Stimulated activated memory B cell treated with anti-CD40 and anti-IgM and Interleukin-4, amounts not matched to agents 10 μg/mL and 1 μg/mL and 100 μg/mL, for 72 hours (primary cell): ENCODE results near the gene CHMP4B.
A peak's percentile ranks its signal among the peaks of the same experiment; 100 is the strongest.

ENCODE experiments used
- ATAC-seq: fragments of 150-1000 bp; cut with Tn5 transposase; 2 replicates; pipeline ENCODE4 v1.10.0; 2021
- H3K27ac Mint-ChIP-seq: one replicate; pipeline ENCODE4 v1.8.0; 2022; ENCODE audit warnings: mild to moderate bottlenecking, mixed read lengths
- H3K27me3 Mint-ChIP-seq: one replicate; pipeline ENCODE4 v1.8.0; 2022; ENCODE audit warnings: mixed read lengths
- H3K36me3 Mint-ChIP-seq: one replicate; pipeline ENCODE4 v1.8.0; 2022; ENCODE audit warnings: mixed read lengths
- H3K4me1 Mint-ChIP-seq: one replicate; pipeline ENCODE4 v1.8.0; 2022; ENCODE audit warnings: mixed read lengths
- H3K4me3 Mint-ChIP-seq: one replicate; pipeline ENCODE4 v1.8.0; 2022; ENCODE audit warnings: mild to moderate bottlenecking, moderate library complexity, mixed read lengths
- H3K9me3 Mint-ChIP-seq: one replicate; pipeline ENCODE4 v1.8.0; 2022; ENCODE audit warnings: mixed read lengths

Gene CHMP4B, protein sequence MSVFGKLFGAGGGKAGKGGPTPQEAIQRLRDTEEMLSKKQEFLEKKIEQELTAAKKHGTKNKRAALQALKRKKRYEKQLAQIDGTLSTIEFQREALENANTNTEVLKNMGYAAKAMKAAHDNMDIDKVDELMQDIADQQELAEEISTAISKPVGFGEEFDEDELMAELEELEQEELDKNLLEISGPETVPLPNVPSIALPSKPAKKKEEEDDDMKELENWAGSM

DNA sequence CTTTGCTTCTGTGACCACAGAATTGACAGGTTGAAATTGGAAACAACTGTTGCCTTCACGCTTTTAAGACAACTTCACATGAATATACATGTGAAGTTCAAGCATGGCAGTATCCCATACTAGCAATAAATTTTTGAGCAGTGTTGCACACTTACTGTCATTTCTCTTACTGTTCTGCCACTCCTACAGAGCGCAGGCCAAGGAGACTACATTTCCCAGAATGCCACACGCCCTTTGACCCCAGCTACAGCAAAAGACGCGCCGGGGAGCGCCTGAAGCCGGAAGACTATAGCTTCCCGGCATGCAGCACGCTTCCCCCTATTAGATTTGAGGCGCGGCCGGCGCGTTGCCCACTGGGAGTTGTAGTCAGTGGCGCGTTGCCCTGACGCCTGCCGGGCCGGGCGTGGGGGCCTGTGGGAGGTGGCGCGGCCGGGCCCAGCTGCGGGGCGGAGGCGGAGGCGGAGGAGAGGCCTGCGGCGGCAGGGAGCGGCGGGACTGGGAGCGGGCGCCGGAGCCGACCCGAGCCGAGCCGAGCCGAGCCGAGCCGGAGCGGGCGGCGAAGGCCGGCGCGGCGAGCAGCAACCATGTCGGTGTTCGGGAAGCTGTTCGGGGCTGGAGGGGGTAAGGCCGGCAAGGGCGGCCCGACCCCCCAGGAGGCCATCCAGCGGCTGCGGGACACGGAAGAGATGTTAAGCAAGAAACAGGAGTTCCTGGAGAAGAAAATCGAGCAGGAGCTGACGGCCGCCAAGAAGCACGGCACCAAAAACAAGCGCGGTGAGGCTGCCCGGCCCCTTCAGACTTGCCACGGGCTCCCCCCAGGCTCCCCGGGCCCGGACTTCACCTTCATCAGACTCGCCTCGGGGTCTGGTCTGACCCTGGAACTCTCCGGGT, at the start of gene CHMP4B:
Gene CHMP4B (plus strand): TSS at position 464 of the 891 bp plus-strand sequence. CDS start 121 bp downstream, at position 585.
- peak; percentile 100 for ATAC-seq
- H3K4me3 Mint-ChIP-seq: peak within 1 kb of the TSS; percentile 93
- H3K4me1 Mint-ChIP-seq: peaks cover 40% of the 10 kb centered on the region
- peaks cover 31% of the 10 kb centered on the region for H3K36me3 Mint-ChIP-seq
- H3K9me3 Mint-ChIP-seq: no peaks in the 10 kb centered on the region
- H3K27ac Mint-ChIP-seq: peak within 1 kb of the TSS; percentile 98
- no peaks in the 10 kb centered on the region for H3K27me3 Mint-ChIP-seq

DNA sequence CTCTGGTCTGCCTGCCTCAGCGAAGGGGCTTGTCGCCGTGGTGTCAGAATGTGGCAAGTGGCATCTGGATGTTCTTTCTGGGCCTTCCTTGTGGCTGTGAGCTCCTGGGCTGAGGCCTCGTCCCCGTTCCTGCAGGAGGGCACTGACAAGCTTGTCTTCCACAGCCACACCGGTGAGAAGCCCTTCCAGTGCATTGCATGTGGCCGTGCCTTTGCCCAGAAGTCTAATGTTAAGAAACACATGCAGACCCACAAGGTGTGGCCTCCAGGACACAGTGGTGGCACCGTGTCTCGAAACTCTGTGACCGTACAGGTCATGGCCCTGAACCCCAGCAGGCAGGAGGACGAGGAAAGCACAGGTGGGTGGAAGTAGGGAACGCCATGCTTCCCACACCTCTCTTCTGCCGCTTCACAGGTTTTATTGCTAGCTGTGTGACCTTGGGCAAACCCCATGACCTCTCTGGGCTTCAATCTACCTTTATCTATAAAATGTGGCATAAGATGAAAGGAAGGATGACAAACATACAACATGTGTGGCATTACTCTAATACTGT, 49.4 kb upstream of the CHMP4B start:
- Mint-ChIP-seq H3K27ac (no peak overlapping the region), H3K4me3 (no peak overlapping the region), H3K4me1 (peaks cover under 1% of the 10 kb centered on the region), H3K9me3 (peaks cover 5% of the 10 kb centered on the region), H3K27me3 (no peaks in the 10 kb centered on the region), H3K36me3 (peaks cover 47% of the 10 kb centered on the region)
- ATAC-seq: no peak

DNA sequence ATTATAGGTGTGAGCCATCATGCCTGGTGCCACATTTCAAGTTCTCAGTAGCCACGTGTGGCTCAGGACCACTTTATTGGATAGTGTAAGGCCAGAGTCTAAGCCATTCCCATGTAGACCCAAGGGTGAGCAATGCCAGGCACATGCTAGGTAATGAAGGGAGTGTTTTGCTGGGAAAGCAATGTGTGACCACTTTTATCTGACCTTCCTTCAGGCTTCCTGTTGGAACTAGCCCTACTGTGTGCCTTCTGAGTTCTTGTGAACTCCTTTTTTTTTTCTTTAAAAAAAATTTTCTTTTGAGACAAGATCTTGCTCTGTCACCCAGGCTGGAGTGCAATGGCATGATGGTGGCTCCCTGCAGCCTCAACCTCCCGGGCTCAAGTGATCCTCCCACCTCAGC, 46.0 kb upstream of the CHMP4B start:
- H3K4me1 Mint-ChIP-seq: no peaks in the 10 kb centered on the region
- no peak overlapping the region for H3K27ac Mint-ChIP-seq
- H3K9me3 Mint-ChIP-seq: no peaks in the 10 kb centered on the region
- ATAC-seq: no peak
- H3K4me3 Mint-ChIP-seq: no peak overlapping the region
- H3K27me3 Mint-ChIP-seq: no peaks in the 10 kb centered on the region
- peaks cover 35% of the 10 kb centered on the region for H3K36me3 Mint-ChIP-seq

DNA sequence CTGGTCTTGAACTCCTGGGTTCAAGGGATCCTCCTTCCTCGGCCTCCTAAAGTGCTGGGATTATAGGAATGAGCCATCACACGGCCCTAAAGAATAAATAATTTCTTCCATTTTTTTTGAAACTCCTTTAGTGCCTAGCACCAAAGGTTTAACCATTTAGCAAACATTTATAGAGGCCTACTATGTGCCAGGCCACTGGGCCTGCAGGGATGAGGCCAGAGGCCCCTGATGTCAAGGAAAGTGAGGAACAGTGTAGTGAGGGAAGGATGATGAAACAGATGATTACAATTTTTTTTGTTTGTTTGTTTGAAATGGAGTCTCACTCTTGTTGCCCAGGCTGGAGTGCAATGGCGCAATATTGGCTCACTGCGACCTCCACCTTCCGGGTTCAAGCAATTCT, 45.6 kb upstream of the CHMP4B start:
- no peak for ATAC-seq
- H3K27me3 Mint-ChIP-seq: no peaks in the 10 kb centered on the region
- H3K36me3 Mint-ChIP-seq: peaks cover 35% of the 10 kb centered on the region
- no peak overlapping the region for H3K4me3 Mint-ChIP-seq
- no peaks in the 10 kb centered on the region for H3K4me1 Mint-ChIP-seq
- H3K9me3 Mint-ChIP-seq: no peaks in the 10 kb centered on the region
- H3K27ac Mint-ChIP-seq: no peak overlapping the region

DNA sequence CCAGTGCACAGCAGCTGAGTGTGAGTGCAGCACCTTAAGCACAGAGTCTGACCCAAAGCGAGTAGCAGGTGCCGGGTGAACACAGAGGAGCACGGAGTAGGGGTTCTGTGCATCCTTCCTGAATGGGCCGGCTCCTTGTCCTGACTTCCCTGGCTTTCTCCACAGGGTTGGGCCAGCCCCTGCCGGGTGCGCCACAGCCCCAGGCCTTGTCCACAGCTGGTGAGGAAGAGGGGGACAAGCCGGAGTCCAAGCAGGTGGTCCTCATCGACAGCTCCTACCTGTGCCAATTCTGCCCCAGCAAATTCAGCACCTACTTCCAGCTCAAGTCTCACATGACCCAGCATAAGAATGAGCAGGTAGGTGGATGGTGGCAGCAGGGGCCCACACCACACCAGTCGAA, 44.5 kb upstream of the CHMP4B start:
- peaks cover 35% of the 10 kb centered on the region for H3K36me3 Mint-ChIP-seq
- no peaks in the 10 kb centered on the region for H3K9me3 Mint-ChIP-seq
- H3K27ac Mint-ChIP-seq: no peak overlapping the region
- H3K4me3 Mint-ChIP-seq: no peak overlapping the region
- no peaks in the 10 kb centered on the region for H3K4me1 Mint-ChIP-seq
- ATAC-seq: no peak
- H3K27me3 Mint-ChIP-seq: no peaks in the 10 kb centered on the region

DNA sequence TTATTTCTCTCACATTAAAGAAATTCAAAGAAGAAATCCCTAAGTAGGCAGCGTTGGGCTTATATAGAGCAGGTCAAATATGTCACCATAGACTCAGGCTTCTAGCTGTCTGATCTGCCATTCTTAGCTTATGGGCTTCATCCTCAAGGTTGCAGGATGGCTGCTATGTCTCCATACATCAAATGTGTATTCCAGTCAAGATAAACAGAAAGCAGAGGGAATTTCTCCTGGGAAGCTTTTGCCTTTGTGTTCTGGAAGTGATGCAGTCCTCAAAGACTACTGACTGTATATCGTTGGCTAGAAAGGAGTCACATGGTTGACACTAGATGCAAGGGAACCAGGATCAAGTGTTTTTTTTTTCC, 43.4 kb upstream of the CHMP4B start:
- H3K4me1 Mint-ChIP-seq: peaks cover 11% of the 10 kb centered on the region
- peaks cover 30% of the 10 kb centered on the region for H3K36me3 Mint-ChIP-seq
- ATAC-seq: no peak
- H3K27ac Mint-ChIP-seq: no peak overlapping the region
- H3K4me3 Mint-ChIP-seq: no peak overlapping the region
- H3K27me3 Mint-ChIP-seq: no peaks in the 10 kb centered on the region
- no peaks in the 10 kb centered on the region for H3K9me3 Mint-ChIP-seq

DNA sequence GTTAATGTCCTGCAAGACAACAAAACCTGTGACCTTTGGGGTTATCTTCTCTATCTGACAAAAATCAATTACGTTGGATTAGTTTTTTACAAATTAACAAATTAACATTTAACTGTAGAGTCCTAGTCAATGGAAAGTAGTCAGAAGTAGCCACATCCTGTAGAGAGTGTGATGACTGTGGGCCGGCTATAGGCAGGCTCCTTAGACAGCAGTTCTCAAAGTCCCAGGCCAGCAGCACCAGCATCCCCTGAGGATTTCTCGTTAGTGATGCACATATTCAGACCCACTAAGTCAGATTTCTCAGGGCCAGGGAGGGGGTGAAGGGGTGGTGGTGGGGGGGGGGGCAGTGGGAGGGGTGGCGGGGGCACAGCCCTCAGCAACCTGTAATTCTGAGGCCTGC, 42.1 kb upstream of the CHMP4B start:
- Mint-ChIP-seq H3K9me3 (no peaks in the 10 kb centered on the region), H3K27ac (no peak overlapping the region), H3K4me3 (no peak overlapping the region), H3K4me1 (peaks cover 21% of the 10 kb centered on the region), H3K36me3 (peaks cover 23% of the 10 kb centered on the region), H3K27me3 (no peaks in the 10 kb centered on the region)
- no peak for ATAC-seq

DNA sequence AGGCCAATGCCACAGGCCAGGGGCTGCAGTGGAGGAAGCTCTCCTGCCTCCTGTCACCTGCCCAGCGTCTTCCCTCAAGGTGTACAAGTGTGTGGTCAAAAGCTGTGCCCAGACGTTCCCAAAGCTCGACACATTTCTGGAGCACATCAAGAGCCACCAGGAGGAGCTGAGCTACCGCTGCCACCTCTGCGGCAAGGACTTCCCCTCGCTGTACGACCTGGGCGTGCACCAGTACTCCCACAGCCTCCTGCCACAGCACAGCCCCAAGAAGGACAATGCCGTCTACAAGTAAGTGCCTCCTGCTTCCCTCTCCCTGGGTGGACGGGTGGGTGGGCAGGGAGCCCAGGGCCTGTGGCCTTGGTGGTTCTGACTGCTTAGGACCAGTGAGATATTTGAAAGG, 41.1 kb upstream of the CHMP4B start:
- peak overlapping the region; percentile 37 for H3K27ac Mint-ChIP-seq
- peaks cover 28% of the 10 kb centered on the region for H3K4me1 Mint-ChIP-seq
- H3K27me3 Mint-ChIP-seq: no peaks in the 10 kb centered on the region
- H3K36me3 Mint-ChIP-seq: peaks cover 23% of the 10 kb centered on the region
- no peak overlapping the region for H3K4me3 Mint-ChIP-seq
- peak; percentile 56 for ATAC-seq
- no peaks in the 10 kb centered on the region for H3K9me3 Mint-ChIP-seq

DNA sequence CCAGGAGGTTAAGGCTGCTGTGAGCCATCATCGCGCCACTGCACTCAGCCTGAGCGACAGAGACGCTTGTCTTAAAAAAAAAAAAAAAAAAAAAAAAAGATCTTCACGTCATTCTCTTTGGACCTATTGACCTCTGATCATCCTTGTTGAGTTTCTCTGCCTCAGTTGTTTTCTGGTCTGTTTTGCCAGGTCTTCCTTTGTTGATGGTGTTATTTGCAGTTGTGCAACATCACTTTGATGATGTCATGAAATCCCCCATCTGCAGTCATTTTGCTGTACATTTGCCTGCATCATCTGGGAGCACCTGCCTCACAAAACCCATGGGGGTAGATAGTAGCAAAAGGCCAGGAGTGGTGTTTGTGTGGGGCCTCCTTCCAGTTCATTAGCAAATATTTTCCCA, 39.2 kb upstream of the CHMP4B start:
- peaks cover 15% of the 10 kb centered on the region for H3K36me3 Mint-ChIP-seq

DNA sequence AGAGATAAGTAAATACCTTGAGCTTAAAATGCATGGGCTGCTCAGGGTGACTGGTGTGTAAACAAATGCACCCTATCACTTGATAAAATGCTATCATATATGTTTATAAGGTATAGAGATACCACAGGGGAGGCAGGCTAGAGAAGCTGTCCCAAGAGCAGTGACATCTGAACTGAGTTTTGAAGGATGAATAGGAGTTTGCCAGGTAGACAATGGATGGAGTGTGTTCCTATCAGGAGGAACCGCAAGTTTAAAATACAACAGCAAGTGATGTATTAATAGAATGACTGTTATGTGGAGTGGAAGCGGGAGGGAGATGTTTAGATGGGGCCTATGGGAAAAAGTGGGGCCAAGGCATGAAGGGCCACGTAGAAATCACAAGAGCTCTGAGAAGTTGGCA, 38.7 kb upstream of the CHMP4B start:
- H3K27ac Mint-ChIP-seq: peak overlapping the region; percentile 90
- H3K4me1 Mint-ChIP-seq: peaks cover 30% of the 10 kb centered on the region
- no peak for ATAC-seq
- no peak overlapping the region for H3K4me3 Mint-ChIP-seq
- no peaks in the 10 kb centered on the region for H3K27me3 Mint-ChIP-seq
- H3K36me3 Mint-ChIP-seq: peaks cover 10% of the 10 kb centered on the region
- no peaks in the 10 kb centered on the region for H3K9me3 Mint-ChIP-seq

More for the DNA sequence above, 39.2 kb upstream of the CHMP4B start:
- peak overlapping the region; percentile 32 for H3K4me3 Mint-ChIP-seq
- peaks cover 30% of the 10 kb centered on the region for H3K4me1 Mint-ChIP-seq
- no peak for ATAC-seq
- peak overlapping the region; percentile 90 for H3K27ac Mint-ChIP-seq
- no peaks in the 10 kb centered on the region for H3K9me3 Mint-ChIP-seq
- no peaks in the 10 kb centered on the region for H3K27me3 Mint-ChIP-seq

DNA sequence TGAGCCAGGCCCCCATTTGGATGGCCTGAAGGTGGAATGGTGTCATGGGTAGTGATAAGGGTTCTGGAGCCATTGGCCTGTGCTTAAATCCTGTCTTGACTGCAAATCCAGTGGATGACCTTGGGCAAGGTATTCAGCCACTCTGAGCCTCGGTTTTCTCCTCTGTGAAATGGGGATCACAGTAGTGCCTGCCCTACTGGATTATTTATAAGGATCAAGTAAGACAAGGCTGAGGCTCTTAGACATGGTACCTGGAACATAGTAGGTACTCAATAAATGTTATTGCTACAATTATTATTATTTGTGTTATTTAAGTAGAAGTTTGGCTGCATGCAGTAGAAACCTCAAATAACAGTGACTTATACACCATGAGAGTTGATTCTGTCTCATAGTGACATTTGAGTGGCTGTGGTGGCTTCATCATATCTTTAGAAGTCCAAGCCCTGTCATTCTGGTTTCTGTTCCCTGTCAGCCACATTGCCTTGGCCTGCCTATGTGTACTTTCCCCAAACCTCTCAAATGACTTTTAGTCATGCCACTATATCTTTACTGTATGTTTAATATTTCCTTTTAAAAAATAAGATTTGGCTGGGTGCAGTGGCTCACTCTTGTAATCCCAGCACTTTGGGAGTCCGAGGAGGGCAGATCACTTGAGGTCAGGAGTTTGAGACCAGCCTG, 37.6 kb upstream of the CHMP4B start:
- Mint-ChIP-seq H3K4me3 (no peak overlapping the region), H3K27me3 (no peaks in the 10 kb centered on the region), H3K27ac (peak overlapping the region; percentile 90), H3K9me3 (no peaks in the 10 kb centered on the region), H3K36me3 (peaks cover 6% of the 10 kb centered on the region), H3K4me1 (peaks cover 41% of the 10 kb centered on the region)
- peak; percentile 90 for ATAC-seq

DNA sequence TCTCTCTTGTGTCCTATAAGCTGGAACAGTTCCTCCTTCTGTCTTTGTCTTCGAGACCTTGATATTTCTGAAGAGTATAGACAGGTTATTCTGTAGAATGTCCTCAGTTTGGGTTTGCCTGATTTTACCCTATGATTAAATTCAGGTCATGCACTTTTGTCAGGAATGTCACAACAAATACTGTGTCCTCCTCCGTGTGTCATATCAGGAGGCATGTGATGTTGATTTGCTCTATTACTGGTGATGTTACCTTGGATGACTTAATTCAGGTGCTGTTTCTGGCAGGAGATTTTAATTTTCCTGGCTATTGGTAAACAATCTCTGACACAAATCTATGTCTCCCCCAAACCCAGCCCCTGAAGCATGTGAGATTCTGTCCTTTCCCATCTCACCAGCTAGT, 33.3 kb upstream of the CHMP4B start:
- no peak overlapping the region for H3K4me3 Mint-ChIP-seq
- no peaks in the 10 kb centered on the region for H3K27me3 Mint-ChIP-seq
- ATAC-seq: no peak
- peaks cover 20% of the 10 kb centered on the region for H3K36me3 Mint-ChIP-seq
- H3K27ac Mint-ChIP-seq: peak overlapping the region; percentile 90
- peaks cover 5% of the 10 kb centered on the region for H3K9me3 Mint-ChIP-seq
- peaks cover 66% of the 10 kb centered on the region for H3K4me1 Mint-ChIP-seq

DNA sequence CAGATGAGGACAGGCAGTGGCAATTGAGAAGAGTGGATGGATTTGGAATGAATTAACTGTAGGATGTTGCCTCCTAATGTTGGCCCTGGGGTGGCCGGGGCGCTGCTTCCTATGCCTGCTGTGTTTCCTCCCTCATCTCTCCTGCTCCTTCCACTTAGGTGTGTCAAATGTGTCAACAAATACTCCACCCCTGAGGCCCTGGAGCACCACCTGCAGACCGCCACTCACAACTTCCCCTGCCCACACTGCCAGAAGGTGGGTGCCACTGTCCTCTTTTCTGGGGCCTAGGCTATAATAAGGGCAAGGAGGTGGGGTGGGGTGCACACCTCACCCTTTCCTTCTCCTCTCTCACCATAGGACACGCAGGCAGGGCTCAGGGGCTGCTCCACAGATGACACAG, 30.0 kb upstream of the CHMP4B start:
- ATAC-seq: no peak
- Mint-ChIP-seq H3K27ac (peak overlapping the region; percentile 90), H3K36me3 (peaks cover 20% of the 10 kb centered on the region), H3K4me1 (peaks cover 62% of the 10 kb centered on the region), H3K9me3 (peaks cover 5% of the 10 kb centered on the region), H3K4me3 (no peak overlapping the region), H3K27me3 (no peaks in the 10 kb centered on the region)

DNA sequence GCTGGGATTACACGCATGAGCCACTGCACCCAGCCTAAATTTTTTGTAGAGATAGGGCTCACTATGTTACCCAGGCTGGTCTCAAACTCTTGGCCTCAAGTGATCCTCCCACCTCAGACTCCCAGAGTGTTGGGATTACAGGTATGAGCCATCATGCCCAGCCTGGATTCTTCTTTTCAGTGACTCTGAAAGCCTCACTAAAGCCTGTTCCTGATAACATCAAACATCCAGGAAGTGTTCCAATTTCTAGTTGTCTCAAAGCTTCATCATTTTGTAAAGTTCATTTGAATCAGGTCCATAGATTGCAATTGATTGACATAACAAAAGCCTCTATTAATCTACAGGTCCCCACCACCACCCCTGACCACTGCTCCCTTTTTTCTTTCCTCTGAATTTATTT, 29.2 kb upstream of the CHMP4B start:
- peaks cover 20% of the 10 kb centered on the region for H3K36me3 Mint-ChIP-seq
- H3K27ac Mint-ChIP-seq: peak overlapping the region; percentile 90
- H3K4me3 Mint-ChIP-seq: no peak overlapping the region
- H3K4me1 Mint-ChIP-seq: peaks cover 65% of the 10 kb centered on the region
- no peak for ATAC-seq
- no peaks in the 10 kb centered on the region for H3K27me3 Mint-ChIP-seq
- H3K9me3 Mint-ChIP-seq: peaks cover 5% of the 10 kb centered on the region

DNA sequence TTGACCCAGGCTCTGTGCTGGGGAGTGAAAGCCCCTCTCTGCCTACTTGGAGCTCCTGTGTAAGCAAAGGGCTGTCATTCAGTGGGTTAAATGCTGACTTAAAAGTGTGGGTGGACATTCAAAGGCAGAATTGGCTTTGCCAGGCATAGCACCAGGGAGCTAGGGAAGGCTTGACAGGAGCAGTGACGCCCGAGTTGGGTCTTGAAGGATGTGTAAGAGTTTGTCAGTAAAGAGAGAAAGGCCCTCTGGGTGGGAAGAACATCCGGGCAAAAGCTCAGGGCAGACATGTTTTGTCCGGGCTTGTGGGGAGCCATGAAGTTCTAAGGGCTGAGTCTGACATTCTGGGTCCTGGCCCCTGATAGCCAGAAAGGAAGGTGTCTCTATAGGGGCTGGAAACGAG, 27.9 kb upstream of the CHMP4B start:
- peaks cover 5% of the 10 kb centered on the region for H3K9me3 Mint-ChIP-seq
- H3K27ac Mint-ChIP-seq: peak overlapping the region; percentile 90
- H3K4me1 Mint-ChIP-seq: peaks cover 67% of the 10 kb centered on the region
- no peak overlapping the region for H3K4me3 Mint-ChIP-seq
- H3K27me3 Mint-ChIP-seq: no peaks in the 10 kb centered on the region
- H3K36me3 Mint-ChIP-seq: peaks cover 25% of the 10 kb centered on the region
- ATAC-seq: no peak
